ENCODE results near the gene LITAF.
"Not testable (repeated sequence)": the region's sequence is repeated elsewhere in the genome, so short reads cannot be mapped to it uniquely, and the experiment has no call there.

The LITAF gene

GRCh38 chr16:11576427-11577289 lies 10.1 kb downstream of the LITAF start:
- peak; percentile 56 for DNase-seq (ENCODE audit: insufficient read length, low spot score)
- peak; percentile 99 for FAIRE-seq

GRCh38 chr16:11575223-11575589 lies 11.5 kb downstream of the LITAF start:
- FAIRE-seq (no peak), DNase-seq (ENCODE audit: insufficient read length, low spot score) (no peak)

- DNase-seq (ENCODE audit: insufficient read length, low spot score) = no peak
- FAIRE-seq = peak; percentile 42
Observed at GRCh38 chr16:11572301-11572995, 14.3 kb downstream of the LITAF start.

DNA sequence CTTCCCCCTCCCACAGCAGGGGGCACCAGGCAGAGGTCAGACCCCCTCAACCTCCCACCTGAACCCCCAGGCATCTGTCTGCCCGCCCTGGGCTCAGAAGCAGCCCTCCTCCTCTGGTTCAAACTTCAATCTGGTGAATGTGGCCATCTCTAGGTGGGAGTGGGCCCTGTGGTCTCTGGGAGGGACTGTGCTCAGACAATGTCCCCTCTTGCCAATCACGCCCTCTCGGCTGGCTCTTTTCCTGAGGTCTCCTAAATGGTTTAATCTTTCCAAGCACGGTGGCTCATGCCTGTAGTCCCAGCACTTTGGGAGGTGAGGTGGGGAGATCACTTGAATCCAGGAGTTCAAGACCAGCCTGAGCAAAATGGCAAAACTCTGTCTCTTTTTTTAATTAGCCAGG lies 15.2 kb downstream of the LITAF start:
- FAIRE-seq (no peak), DNase-seq (ENCODE audit: insufficient read length, low spot score) (no peak)

DNA sequence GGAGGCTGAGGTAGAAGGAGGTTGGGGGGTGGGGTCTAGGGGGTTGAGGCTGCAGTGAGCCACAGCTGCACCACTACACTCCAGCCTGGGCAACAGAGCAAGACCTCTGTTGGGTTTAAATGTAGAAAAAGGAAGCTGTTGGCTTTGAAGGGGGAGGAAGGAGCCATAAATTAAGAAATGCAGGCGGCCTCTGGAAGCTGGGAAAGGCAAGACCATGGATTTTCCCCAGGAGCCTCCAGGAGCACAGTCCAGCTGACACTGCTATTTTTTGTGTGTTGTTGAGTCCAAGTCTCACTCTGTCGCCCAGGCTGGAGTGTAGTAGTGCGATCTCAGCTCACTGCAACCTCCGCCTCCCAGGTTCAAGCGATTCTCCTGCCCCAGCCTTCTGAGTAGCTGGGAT lies 15.9 kb downstream of the LITAF start:
- FAIRE-seq (no peak), DNase-seq (ENCODE audit: insufficient read length, low spot score) (no peak)

DNA sequence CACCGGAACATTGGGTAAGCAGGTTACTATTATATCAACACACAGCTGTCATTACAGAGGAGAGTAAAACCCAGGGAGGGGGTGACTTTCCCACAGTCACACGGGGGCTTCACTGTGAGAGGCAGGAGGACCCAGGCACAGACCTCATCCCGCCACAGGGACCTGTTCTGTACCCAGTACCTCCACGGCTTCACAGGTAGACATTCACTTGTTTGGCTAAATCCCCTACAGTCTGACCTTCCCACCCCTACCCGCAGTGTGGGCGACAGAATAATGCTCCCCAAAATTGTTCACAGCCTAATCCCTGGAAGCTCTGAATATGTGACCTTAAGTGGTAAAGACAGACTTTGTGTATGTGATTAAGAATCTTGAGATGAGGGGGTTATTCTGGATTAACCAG lies 16.5 kb downstream of the LITAF start:
- DNase-seq (ENCODE audit: insufficient read length, low spot score) = no peak
- FAIRE-seq = no peak

- no peak for DNase-seq (ENCODE audit: insufficient read length, low spot score)
- FAIRE-seq = no peak
Observed at GRCh38 chr16:11566398-11566797, 20.3 kb downstream of the LITAF start.

DNA sequence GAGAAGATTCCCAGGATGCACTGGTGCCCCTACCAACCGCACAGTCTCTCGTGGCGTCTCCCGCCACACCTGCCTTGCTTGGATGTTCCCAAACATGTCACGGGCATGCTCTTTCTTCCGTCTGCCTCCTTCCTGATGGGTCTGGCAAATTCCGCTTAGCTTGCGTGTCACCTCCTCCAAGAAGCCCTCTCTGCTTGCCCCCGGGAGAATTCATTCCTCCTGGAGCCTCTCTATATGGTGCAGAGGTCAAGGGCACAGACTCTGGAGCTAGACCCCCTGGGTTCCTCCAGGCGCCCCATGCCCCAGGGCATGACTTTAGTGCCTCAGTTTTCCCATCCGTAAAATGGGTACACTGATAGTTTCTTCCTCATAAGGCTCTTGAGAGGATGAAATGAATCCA lies 21.1 kb downstream of the LITAF start:
- FAIRE-seq (no peak), DNase-seq (ENCODE audit: insufficient read length, low spot score) (no peak)

DNA sequence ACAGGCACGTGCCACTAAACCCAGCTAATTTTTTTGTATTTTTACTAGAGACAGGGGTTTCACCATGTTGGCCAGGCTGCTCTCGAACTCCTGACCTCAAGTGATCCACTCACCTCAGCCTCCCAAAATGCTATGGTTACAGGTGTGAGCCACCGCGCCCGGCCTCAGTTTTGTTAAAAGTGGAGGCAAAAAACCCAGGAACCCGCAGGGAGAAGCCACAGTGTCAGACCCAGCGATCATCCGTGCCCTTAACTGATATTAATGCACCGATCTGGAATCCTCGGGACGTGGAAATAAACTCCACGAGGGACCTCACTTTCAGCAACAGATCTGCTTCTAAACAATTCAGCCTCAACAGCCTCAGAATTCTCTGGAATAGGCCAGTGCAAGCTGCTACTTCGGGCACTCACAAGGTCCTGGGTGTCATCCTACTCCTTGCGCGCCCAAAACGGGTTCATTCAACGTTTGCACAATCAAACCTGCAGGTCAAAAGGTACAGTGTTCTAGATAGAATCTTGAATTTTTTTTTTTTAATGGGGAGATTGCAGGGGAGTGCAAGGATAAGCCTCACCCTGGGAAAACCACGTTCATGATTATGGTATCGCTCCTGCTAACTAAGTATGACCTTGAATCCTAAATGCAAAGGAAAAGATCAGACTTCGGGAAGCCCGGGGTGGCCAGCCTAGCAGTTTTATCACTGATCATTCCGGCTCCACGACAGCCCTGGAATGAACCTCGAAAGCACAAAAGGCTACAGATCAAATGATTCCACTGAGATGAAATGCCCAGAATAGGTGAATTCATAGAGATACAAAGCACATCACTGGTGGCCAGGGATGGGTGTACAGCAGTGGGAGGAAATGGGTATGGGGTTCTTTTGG lies 22.4 kb downstream of the LITAF start:
- DNase-seq (ENCODE audit: insufficient read length, low spot score) (no peak), FAIRE-seq (no peak)

DNA sequence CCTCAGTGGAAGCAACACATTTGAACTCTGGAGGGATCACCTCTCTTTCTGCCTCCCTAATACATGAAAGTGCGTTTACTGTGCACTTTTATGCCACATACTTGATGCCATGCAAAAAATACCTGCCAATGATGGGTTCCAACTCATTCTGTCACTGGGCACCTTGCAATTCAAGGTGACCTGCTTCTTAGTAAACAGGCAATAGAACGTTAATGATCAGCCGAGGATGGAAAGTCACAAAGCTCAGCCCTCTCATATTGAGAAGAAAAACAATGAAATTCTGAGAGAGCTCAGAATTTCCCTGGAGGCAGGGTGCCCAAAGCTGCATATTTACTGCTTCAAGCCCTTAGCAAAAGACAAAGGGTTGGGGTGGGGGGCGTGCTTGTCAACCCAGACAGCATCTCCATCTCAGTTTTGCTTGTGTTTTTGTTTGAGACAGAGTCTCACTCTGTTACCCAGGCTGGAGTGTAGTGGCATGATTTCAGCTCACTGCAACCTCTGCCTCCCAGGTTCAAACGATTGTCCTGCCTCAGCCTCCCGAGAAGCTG lies 23.2 kb downstream of the LITAF start:
- FAIRE-seq (no peak), DNase-seq (ENCODE audit: insufficient read length, low spot score) (no peak)

DNA sequence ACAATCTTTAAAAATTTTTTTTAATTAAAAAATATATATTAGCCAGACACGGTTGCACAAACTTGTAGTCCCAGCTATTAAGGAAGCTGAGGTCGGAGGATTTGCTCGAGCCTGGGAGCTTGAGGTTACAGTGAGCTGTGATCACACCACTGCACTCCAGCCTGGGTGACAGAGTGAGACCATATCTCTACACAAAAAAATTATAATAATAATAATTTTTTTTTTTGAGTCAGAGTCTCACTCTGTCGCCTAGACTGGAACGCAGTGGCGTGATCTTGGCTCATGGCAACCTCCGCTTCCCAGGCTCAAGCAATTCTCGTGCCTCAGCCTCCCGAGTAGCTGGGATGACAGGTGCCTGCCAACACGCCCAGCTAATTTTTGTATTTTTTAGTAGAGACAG lies 23.8 kb downstream of the LITAF start:
- no peak for FAIRE-seq
- DNase-seq (ENCODE audit: insufficient read length, low spot score) = no peak

DNA sequence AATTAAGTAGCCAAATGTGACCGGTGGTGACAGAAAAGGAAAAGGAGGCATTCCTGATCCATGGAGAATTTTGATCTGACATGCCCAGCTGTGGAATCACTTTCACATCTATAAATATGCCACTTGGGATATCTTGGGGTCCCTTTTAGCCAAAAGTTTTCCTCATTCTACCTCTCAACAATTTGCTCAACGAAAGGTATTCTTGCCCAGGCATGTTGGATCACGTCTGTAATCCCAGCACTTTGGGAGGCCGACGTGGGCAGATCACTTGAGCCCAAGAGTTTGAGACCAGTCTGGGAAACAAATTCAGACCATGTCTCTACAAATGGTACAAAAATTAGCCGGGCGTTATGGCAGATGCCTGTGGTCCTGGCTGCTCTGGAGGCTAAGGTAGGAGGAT lies 24.3 kb downstream of the LITAF start:
- FAIRE-seq (no peak), DNase-seq (ENCODE audit: insufficient read length, low spot score) (no peak)

DNA sequence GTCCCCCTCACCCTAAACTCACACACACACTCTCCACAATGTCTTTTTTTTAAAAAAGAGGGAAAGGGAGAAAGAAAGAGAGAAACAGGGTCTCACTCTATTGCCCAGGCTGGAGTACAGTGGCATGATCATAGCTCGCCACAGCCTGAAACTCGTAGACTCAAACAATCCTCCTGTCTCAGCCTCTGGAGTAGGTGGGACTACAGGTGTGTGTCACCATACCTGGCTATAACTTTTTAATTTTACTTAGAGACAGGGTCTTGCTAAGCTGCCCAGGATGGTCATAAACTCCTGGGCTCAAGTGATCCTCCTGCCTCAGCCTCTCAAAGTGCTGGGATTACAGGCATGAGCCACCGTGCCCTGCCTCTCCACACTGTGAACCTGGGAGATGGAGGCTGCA lies 24.9 kb downstream of the LITAF start:
- DNase-seq (ENCODE audit: insufficient read length, low spot score) = no peak
- no peak for FAIRE-seq

GRCh38 chr16:11561454-11561805 lies 25.3 kb downstream of the LITAF start:
- FAIRE-seq (no peak), DNase-seq (ENCODE audit: insufficient read length, low spot score) (no peak)

DNA sequence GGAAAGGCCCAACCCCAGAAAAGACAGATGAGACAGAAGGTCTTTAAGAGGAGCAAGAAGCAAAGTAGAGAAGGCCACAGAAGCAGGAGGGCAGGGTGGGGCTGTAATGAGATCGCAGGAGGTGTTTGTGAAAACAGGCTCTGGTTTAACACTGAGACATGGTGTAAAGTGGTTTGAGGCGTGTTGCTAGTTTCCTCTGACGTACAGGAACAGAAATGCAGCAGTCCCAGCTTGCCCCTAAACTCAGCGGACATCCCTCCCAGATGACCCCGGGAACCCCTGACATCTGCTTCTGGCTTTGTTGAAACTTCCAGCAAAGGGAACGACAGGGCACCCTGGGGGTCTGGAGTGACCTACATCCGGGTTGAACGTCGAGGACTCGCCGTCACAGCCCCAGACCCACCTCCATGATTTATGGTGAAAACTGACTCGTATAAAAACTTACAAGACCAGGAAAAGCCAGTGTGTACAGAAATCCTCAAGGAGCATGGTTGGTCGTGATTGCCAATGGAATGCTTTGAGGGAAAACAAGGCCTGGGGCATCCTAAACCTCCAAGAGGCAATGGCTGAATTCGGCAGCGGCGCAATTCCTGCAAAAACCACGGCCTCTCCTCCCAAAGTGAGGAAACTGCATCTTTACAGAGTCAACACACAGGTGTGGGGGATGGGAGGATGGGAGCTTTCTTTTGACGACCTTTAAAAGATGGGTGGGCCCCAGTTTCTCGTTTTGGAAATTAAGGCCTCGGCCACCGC lies 25.8 kb downstream of the LITAF start:
- FAIRE-seq = peak; percentile 62

DNA sequence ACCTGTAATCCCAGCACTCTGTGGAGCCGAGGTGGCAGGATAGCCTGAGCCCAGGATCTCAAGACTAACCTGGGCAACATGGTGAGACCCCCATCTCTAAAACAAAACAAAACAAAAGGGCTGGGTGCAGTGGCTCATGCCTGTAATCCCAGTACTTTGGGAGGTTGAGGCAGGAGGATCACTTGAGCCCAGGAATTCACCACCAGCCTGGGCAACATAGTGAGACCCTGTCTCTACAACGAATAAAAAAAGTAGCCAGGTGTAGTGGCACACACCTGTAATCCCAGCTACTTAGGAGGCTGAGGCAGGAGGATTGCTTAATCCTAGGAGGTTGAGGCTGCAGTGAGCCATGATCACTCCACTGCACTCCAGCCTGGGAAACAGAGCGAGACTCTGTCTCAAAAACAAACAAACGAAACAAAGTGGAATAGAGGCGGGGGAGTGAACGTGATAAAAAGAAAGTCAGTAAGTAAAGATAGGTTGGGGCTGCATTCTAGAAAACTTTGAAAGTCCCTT lies 28.4 kb downstream of the LITAF start:
- FAIRE-seq; DNase-seq (ENCODE audit: insufficient read length, low spot score): not testable (repeated sequence)

More for the DNA sequence above, 25.8 kb downstream of the LITAF start:
- no peak for DNase-seq (ENCODE audit: insufficient read length, low spot score)

DNA sequence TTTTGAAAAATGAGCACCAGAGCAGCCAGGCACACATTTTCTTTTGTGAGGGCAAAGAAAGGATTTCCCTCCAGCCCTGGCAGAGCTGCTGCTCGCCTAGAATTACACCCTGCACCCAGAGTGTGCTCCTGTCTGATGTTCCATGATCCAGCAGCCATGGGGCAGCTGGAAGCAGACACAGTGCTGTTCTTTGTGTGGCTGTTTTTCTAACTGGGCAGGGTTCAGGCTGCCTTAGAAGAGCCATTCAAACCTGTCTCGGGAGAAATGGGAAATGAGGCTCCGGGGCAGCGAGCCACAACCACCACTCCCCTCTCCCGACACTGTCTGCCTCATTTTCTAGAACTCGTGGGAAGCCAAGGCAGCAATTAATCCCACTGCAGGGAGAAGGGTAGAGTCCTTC lies 28.9 kb downstream of the LITAF start:
- DNase-seq (ENCODE audit: insufficient read length, low spot score) (no peak), FAIRE-seq (no peak)

GRCh38 chr16:11556945-11557720 lies 29.6 kb downstream of the LITAF start:
- FAIRE-seq = no peak
- DNase-seq (ENCODE audit: insufficient read length, low spot score) = no peak

- DNase-seq (ENCODE audit: insufficient read length, low spot score) (no peak), FAIRE-seq (no peak)
Observed at GRCh38 chr16:11556214-11556819, 30.4 kb downstream of the LITAF start.

Data from GM19239 (cell line).